ENCODE results near the gene AAGAB.

AAGAB gene

DNA sequence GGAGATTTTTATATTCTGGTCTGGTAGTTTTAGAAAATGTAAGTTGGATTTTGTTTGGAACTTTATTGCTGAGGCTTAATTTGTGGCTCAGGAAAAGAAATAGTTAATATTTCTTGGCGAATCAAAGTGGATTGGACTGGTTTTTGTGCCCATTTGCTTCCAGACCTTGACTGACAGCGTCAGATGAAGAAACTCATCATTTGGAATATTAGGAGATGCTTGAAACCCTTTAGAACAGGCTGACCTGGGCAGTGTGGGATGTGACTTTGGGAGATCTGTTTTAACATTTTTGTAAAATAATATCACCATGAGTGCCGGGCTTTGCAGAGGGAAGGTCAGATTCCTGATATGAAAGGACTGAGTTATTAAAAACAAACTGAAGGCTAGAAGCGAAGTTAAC, 83.0 kb downstream of the AAGAB start:
- TF ChIP-seq TAF1 (IDR thresholded peaks at IDR 0.05; ENCODE audit: low read depth, low read length) (no peak), POU2F2 (IDR thresholded peaks at IDR 0.05; ENCODE audit: low read depth, low read length) (no peak), PAX5 (IDR thresholded peaks at IDR 0.05; ENCODE audit: insufficient read depth, low read length, severe bottlenecking) (no peak), SPI1 (IDR thresholded peaks at IDR 0.05; ENCODE audit: low read depth, low read length) (no peak), POLR2A (IDR thresholded peaks at IDR 0.05; ENCODE audit: low read depth, low read length) (no peak), POLR2AphosphoS5 (IDR thresholded peaks at IDR 0.05; ENCODE audit: low read depth, low read length) (no peak)
- DNase-seq (ENCODE audit: insufficient read length, low spot score) (no peak), FAIRE-seq (no peak)

- TF ChIP-seq POLR2A (IDR thresholded peaks at IDR 0.05; ENCODE audit: low read depth, low read length) (no peak), PAX5 (IDR thresholded peaks at IDR 0.05; ENCODE audit: insufficient read depth, low read length, severe bottlenecking) (no peak), POU2F2 (IDR thresholded peaks at IDR 0.05; ENCODE audit: low read depth, low read length) (no peak), SPI1 (IDR thresholded peaks at IDR 0.05; ENCODE audit: low read depth, low read length) (no peak), POLR2AphosphoS5 (IDR thresholded peaks at IDR 0.05; ENCODE audit: low read depth, low read length) (no peak), TAF1 (IDR thresholded peaks at IDR 0.05; ENCODE audit: low read depth, low read length) (no peak)
- DNase-seq (ENCODE audit: insufficient read length, low spot score) (no peak), FAIRE-seq (no peak)
Observed at GRCh38 chr15:67170143-67170925, 84.1 kb downstream of the AAGAB start.

DNA sequence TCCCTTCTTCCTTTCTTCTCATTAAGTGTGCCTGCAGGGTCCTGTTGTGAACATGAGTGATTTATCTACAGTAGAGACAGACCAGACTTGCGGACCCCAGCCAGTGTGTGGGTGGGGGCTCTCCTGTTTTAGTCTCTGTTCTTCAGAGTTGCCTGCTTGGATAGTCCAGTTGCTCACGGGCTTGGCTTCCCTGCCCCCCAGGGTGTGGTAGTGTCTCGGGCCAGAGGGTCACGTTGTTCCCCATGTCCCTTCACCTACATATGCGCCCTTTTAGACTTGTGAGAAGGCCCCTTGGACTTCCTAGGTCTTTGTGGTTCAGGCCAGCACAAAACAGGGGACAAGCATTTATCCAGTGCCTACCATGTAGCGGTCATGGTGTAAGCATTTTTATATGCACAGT, 85.8 kb downstream of the AAGAB start:
- FAIRE-seq, result no peak
- TF ChIP-seq PAX5 (IDR thresholded peaks at IDR 0.05; ENCODE audit: insufficient read depth, low read length, severe bottlenecking) (no peak), POU2F2 (IDR thresholded peaks at IDR 0.05; ENCODE audit: low read depth, low read length) (no peak), SPI1 (IDR thresholded peaks at IDR 0.05; ENCODE audit: low read depth, low read length) (no peak), POLR2AphosphoS5 (IDR thresholded peaks at IDR 0.05; ENCODE audit: low read depth, low read length) (no peak), POLR2A (IDR thresholded peaks at IDR 0.05; ENCODE audit: low read depth, low read length) (no peak), TAF1 (IDR thresholded peaks at IDR 0.05; ENCODE audit: low read depth, low read length) (no peak)

DNA sequence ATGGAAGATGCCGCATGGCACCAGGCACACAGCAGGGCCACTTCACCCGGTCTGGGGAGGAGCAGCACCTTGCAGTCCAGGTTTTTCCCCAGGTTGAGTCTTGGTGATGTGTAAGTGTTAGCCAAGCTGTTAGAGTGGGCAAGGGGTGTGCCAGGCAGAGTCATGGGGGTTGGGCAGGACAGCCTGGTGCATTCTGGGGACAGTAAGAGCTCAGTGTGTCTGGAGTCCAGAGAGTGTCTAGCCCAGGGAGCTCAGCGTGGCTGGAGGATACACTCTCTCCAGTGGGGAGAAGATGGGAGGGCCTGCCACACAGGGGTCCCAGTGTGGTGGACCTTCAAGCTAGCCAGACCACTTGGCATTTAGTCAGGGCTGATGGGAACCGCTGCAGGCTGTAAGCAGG, 87.4 kb downstream of the AAGAB start:
- DNase-seq (ENCODE audit: insufficient read length, low spot score), result no peak
- no peak for FAIRE-seq
- TF ChIP-seq POU2F2 (IDR thresholded peaks at IDR 0.05; ENCODE audit: low read depth, low read length) (no peak), SPI1 (IDR thresholded peaks at IDR 0.05; ENCODE audit: low read depth, low read length) (no peak), POLR2A (IDR thresholded peaks at IDR 0.05; ENCODE audit: low read depth, low read length) (no peak), TAF1 (IDR thresholded peaks at IDR 0.05; ENCODE audit: low read depth, low read length) (no peak), PAX5 (IDR thresholded peaks at IDR 0.05; ENCODE audit: insufficient read depth, low read length, severe bottlenecking) (no peak), POLR2AphosphoS5 (IDR thresholded peaks at IDR 0.05; ENCODE audit: low read depth, low read length) (no peak)

More for the DNA sequence above, 85.8 kb downstream of the AAGAB start:
- DNase-seq (ENCODE audit: insufficient read length, low spot score), result no peak

DNA sequence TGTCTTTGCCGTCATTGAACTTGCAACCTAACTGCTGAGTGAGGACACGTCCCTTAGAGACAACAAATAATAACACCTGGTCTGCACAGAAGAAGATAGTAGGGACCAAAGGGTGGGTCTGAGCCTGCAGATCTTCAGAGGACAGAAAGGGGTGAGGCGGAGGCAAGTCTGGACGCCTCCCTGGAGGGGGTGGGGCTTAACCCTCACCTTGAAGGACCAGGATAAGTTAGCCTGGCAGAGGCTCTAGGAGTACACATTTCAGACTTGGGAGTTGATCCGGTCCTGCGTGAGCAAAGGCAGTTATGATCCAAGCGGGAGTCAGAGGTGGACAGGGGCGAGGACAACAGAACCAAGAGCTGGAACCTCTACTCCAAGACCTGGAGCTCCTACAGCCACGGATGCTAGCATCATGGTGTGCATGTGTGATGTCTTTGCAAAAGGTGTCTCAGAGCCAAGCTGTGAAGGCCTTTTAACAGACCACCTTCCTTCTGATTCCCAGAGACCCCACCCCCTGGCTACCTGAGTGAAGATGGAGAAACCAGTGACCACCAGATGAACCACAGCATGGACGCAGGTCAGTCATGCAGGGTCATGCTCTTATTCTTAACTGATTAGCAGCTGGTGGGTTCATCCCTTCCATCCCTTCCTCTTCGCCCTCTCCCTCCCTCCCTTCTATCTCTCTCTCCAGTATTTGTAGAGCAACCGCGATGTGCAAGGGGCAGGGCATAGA, 88.0 kb downstream of the AAGAB start:
- no peak for FAIRE-seq
- TF ChIP-seq TAF1 (IDR thresholded peaks at IDR 0.05; ENCODE audit: low read depth, low read length) (no peak), PAX5 (IDR thresholded peaks at IDR 0.05; ENCODE audit: insufficient read depth, low read length, severe bottlenecking) (no peak), POU2F2 (IDR thresholded peaks at IDR 0.05; ENCODE audit: low read depth, low read length) (no peak), POLR2AphosphoS5 (IDR thresholded peaks at IDR 0.05; ENCODE audit: low read depth, low read length) (no peak), SPI1 (IDR thresholded peaks at IDR 0.05; ENCODE audit: low read depth, low read length) (no peak), POLR2A (IDR thresholded peaks at IDR 0.05; ENCODE audit: low read depth, low read length) (no peak)

GRCh38 chr15:67165254-67166253, 88.9 kb downstream of the AAGAB start:
- FAIRE-seq (no peak), DNase-seq (ENCODE audit: insufficient read length, low spot score) (no peak)
- TF ChIP-seq SPI1 (IDR thresholded peaks at IDR 0.05; ENCODE audit: low read depth, low read length) (no peak), POLR2A (IDR thresholded peaks at IDR 0.05; ENCODE audit: low read depth, low read length) (no peak), TAF1 (IDR thresholded peaks at IDR 0.05; ENCODE audit: low read depth, low read length) (no peak), POLR2AphosphoS5 (IDR thresholded peaks at IDR 0.05; ENCODE audit: low read depth, low read length) (no peak), POU2F2 (IDR thresholded peaks at IDR 0.05; ENCODE audit: low read depth, low read length) (no peak), PAX5 (IDR thresholded peaks at IDR 0.05; ENCODE audit: insufficient read depth, low read length, severe bottlenecking) (no peak)

More for the DNA sequence above, 88.0 kb downstream of the AAGAB start:
- no peak for DNase-seq (ENCODE audit: insufficient read length, low spot score)

DNA sequence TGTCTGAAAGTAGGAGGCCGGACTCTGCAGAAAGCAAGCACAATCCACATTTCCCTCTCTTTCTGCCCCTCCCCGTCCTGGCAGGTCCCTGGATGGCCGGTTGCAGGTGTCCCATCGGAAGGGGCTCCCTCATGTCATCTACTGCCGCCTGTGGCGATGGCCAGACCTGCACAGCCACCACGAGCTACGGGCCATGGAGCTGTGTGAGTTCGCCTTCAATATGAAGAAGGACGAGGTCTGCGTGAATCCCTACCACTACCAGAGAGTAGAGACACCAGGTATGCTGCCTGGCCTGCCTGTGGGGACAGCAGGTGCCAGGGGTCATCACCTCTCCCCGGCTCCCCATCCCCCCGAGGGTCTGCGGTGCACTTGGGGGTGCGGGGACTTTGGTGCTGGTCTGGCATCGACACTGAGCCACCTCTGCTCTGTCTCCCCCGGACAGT, 89.6 kb downstream of the AAGAB start:
- TF ChIP-seq PAX5 (IDR thresholded peaks at IDR 0.05; ENCODE audit: insufficient read depth, low read length, severe bottlenecking) (no peak), TAF1 (IDR thresholded peaks at IDR 0.05; ENCODE audit: low read depth, low read length) (no peak), POLR2A (IDR thresholded peaks at IDR 0.05; ENCODE audit: low read depth, low read length) (no peak), POLR2AphosphoS5 (IDR thresholded peaks at IDR 0.05; ENCODE audit: low read depth, low read length) (no peak), POU2F2 (IDR thresholded peaks at IDR 0.05; ENCODE audit: low read depth, low read length) (no peak), SPI1 (IDR thresholded peaks at IDR 0.05; ENCODE audit: low read depth, low read length) (no peak)
- no peak for FAIRE-seq
- DNase-seq (ENCODE audit: insufficient read length, low spot score), result no peak

DNA sequence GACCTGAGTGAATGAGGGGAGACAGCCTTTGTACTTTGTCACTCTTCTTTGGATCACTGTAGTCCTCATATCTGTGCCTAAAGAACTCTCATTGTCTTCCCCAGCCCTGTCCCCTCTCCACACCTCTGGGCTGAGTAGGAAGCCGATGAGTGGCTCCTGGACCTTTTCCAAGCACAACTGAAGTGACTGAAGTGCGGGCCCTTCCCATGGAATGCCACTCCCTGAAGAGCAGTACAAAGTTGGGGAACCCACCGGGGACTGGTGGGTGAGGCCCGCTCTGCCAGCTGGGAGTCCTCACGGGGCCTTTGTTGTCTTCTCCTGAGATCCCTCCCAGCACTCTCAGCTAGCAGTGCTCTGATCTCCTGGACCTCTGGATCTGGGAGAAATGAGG, 90.1 kb downstream of the AAGAB start:
- no peak for DNase-seq (ENCODE audit: insufficient read length, low spot score)
- no peak for FAIRE-seq
- TF ChIP-seq POLR2A (IDR thresholded peaks at IDR 0.05; ENCODE audit: low read depth, low read length) (no peak), POU2F2 (IDR thresholded peaks at IDR 0.05; ENCODE audit: low read depth, low read length) (no peak), TAF1 (IDR thresholded peaks at IDR 0.05; ENCODE audit: low read depth, low read length) (no peak), SPI1 (IDR thresholded peaks at IDR 0.05; ENCODE audit: low read depth, low read length) (no peak), PAX5 (IDR thresholded peaks at IDR 0.05; ENCODE audit: insufficient read depth, low read length, severe bottlenecking) (no peak), POLR2AphosphoS5 (IDR thresholded peaks at IDR 0.05; ENCODE audit: low read depth, low read length) (no peak)

All from GM12891 (cell line).